GM12878 (cell line): Measurements from ENCODE around the gene OR6B2. TPM values are rescaled to one million over a fixed set of nuclear protein-coding genes. Genes with fewer than 3 reads are reported as not detected.

Experiments
- ATAC-seq: fragments of 200-7000 bp; cut with Tn5 transposase; 3 replicates; pipeline ENCODE4 v1.9.1; 2020; ENCODE audit warnings: mild to moderate bottlenecking, moderate library complexity
- BruUV-seq: library from RNA; stranded (reverse); fragments of 400-500 nt; replicated peaks from 2 replicates; lab custom pipeline; 2021; lab: Mats Ljungman, UMichigan
- CTCF ChIA-PET: fragments of 300-600 bp; sonication (Branson Sonifier 250); formaldehyde crosslinking; extraction: SDS; loops from one replicate; lab custom pipeline; 2021; ENCODE audit warnings: inconsistent platforms; lab: Yijun Ruan, JAX
- POLR2A ChIA-PET: fragments of 350-600 bp; formaldehyde crosslinking; extraction: SDS; loops from one replicate; lab custom pipeline; 2021; ENCODE audit warnings: inconsistent platforms; lab: Charles Lee
- RAD21 ChIA-PET: fragments of 300-600 bp; sonication (Branson Sonifier 250); formaldehyde crosslinking; loops from one replicate; lab custom pipeline; 2023; ENCODE audit warnings: antibody characterized with exemption; ENCODE audit not compliant: unreplicated experiment; lab: Charles Lee
- SMC1A ChIA-PET: fragments of 300-600 bp; sonication (Branson Sonifier 250); formaldehyde crosslinking; loops from one replicate; lab custom pipeline; 2023; ENCODE audit not compliant: unreplicated experiment, uncharacterized antibody; lab: Charles Lee
- DNase-seq: peaks from one replicate; pipeline ENCODE4 v3.0.0-alpha.2; 2011; ENCODE audit warnings: low read depth, low spot score
- FAIRE-seq: peaks from 3 replicates; lab custom pipeline; 2011; peaks lifted over from hg19 to GRCh38; lab: Jason Lieb, UNC
- H2AFZ ChIP-seq: 2 replicates; pipeline ENCODE4 v1.6.0; 2011; ENCODE audit warnings: low read depth, low read length, control low read depth; ENCODE audit not compliant: control insufficient read depth
- H3K27ac ChIP-seq: 2 replicates; pipeline ENCODE4 v1.5.1; 2011; ENCODE audit warnings: control low read depth; ENCODE audit not compliant: control insufficient read depth, insufficient read depth
- H3K27me3 ChIP-seq, 2 experiments: replicated peaks in 1 of 2; 2 replicates each; pipeline versions ENCODE4 v1.6.0 to v1.6.1; 2011; ENCODE audit warnings: low read length in 1 of 2; ENCODE audit not compliant: control insufficient read depth in 2 of 2, insufficient read depth in 2 of 2
- H3K36me3 ChIP-seq, 2 experiments: 2 replicates each; pipeline ENCODE4 v1.5.1; 2011; ENCODE audit warnings: low read length in 1 of 2; ENCODE audit not compliant: control insufficient read depth in 2 of 2, insufficient read depth in 2 of 2
- H3K4me1 ChIP-seq: 2 replicates; pipeline ENCODE4 v1.6.1; 2011; ENCODE audit warnings: mild to moderate bottlenecking, low read length, moderate library complexity, mixed read lengths; ENCODE audit not compliant: control insufficient read depth, insufficient read depth
- H3K4me2 ChIP-seq: 2 replicates; pipeline ENCODE4 v1.6.0; 2011; ENCODE audit warnings: control low read depth; ENCODE audit not compliant: control insufficient read depth, insufficient read depth
- H3K4me3 ChIP-seq: fragments of 200-600 bp; sonication (generic); 2 replicates; pipeline ENCODE4 v1.5.1; 2016
- H3K79me2 ChIP-seq: 2 replicates; pipeline ENCODE4 v1.6.0; 2011; ENCODE audit warnings: low read length; ENCODE audit not compliant: control insufficient read depth, insufficient read depth
- H3K9ac ChIP-seq: 2 replicates; pipeline ENCODE4 v1.8.0; 2011; ENCODE audit warnings: low read length, control low read depth, mixed read lengths; ENCODE audit not compliant: control insufficient read depth, insufficient read depth
- H3K9me3 ChIP-seq: replicated peaks from 3 replicates; pipeline ENCODE4 v1.5.1; 2011; ENCODE audit warnings: mild to moderate bottlenecking, low read length; ENCODE audit not compliant: control insufficient read depth, insufficient read depth
- H4K20me1 ChIP-seq: 2 replicates; pipeline ENCODE4 v1.6.0; 2011; ENCODE audit not compliant: control insufficient read depth, insufficient read depth
- BMI1 ChIP-seq: fragments of 450-650 bp; IDR thresholded peaks from 2 replicates; pipeline ENCODE4 v1.6.1; 2016; ENCODE audit warnings: mild to moderate bottlenecking, moderate library complexity, borderline replicate concordance
- FOXK2 ChIP-seq: fragments of 450-650 bp; IDR thresholded peaks from 2 replicates; pipeline ENCODE4 v1.6.1; 2017; ENCODE audit warnings: mild to moderate bottlenecking, moderate library complexity
- MLLT1 ChIP-seq: fragments of 450-650 bp; IDR thresholded peaks from 2 replicates; pipeline ENCODE4 v1.6.1; 2016; ENCODE audit warnings: mild to moderate bottlenecking
- YY1 ChIP-seq: IDR thresholded peaks from 2 replicates; pipeline ENCODE4 v1.6.1; 2011; ENCODE audit warnings: low read depth, mild to moderate bottlenecking, low read length
- ZNF274 ChIP-seq: IDR thresholded peaks from one replicate; pipeline ENCODE4 v1.8.0; 2011; ENCODE audit not compliant: insufficient read length, insufficient read depth
- ZNF592 ChIP-seq: fragments of 450-650 bp; IDR thresholded peaks from 2 replicates; pipeline ENCODE4 v1.6.1; 2017; ENCODE audit warnings: mild to moderate bottlenecking, moderate library complexity
- WGBS: methylation state at CpG from one replicate; pipeline ENCODE4 v1.1.6; 2016; ENCODE audit warnings: low lambda C conversion rate; ENCODE audit not compliant: insufficient replicate concordance, insufficient coverage; ENCODE audit errors: missing lambda C conversion rate; 5-methylcytosine and 5-hydroxymethylcytosine counted together
- in situ Hi-C: fragments of 300-500 bp; cut with MboI; formaldehyde crosslinking; loops from 9 replicates; pipeline ENCODE4 v1.14.3; 2018; ENCODE audit warnings: mixed read lengths
- intact Hi-C: fragments of 100-400 bp; cut with micrococcal nuclease; formaldehyde crosslinking; loops from one replicate; pipeline ENCODE4 v1.14.2; 2022; ENCODE audit not compliant: unreplicated experiment
- polyA plus RNA-seq, 11 experiments: library from polyadenylated mRNA; depleted of rRNA in 4 of 11; unstranded in 6 of 11; stranded (reverse) in 5 of 11; fragments of >200 nt; fragmentation: Nextera tagmentation in 4 of 11; fragmentation: Illumina TruSeq in 1 of 11; extraction: Ambion mirVana in 4 of 11; extraction: Trizol in 1 of 11; gene quantifications; 1 replicate in 1 of 11; 2 replicates in 10 of 11; pipeline versions ENCODE4 v1.2.1 to v1.2.3, GENCODE V29; 2011 to 2016; ENCODE audit warnings: inconsistent platforms in 2 of 11, missing spikeins in 2 of 11, low read depth in 1 of 11
- total RNA-seq, 4 experiments: library from RNA; depleted of rRNA in 3 of 4; stranded (reverse); fragments of >200 nt in 3 of 4; fragmentation: Illumina TruSeq in 1 of 4; extraction: Trizol in 1 of 4; gene quantifications; 2 replicates each; pipeline versions ENCODE4 v1.2.1 to v1.2.3, GENCODE V29; 2013 to 2021

The OR6B2 gene
- total and polyA plus RNA-seq, 10 of the 15 experiments (the other 5 are each of a cell fraction or from before 2014, with no cell fraction given) = not detected

GRCh38 chr2:240014327-240014726 is 15.9 kb downstream of the OR6B2 start:
- no peak overlapping the region for H2AFZ ChIP-seq
- in situ Hi-C loops = no loop called here
- H3K4me2 ChIP-seq = no peak overlapping the region
- TF ChIP-seq YY1 = no peak
- TF ChIP-seq FOXK2 = no peak
- no peak for TF ChIP-seq ZNF274
- no peak for TF ChIP-seq BMI1
- TF ChIP-seq ZNF592 = no peak
- TF ChIP-seq MLLT1 = no peak
- intact Hi-C loops = no loop called here
- DNase-seq (no peak), FAIRE-seq (no peak), ATAC-seq (no peak)
- BruUV-seq = no TSS peak
- 85% methylated on average over 9 of the region's 9 CpGs for WGBS
- H3K9ac ChIP-seq = no peak overlapping the region
- POLR2A ChIA-PET = no interaction called here
- no peak overlapping the region for H3K4me3 ChIP-seq
- H3K27me3 ChIP-seq = no peaks in the 10 kb centered on the region
- H3K27ac ChIP-seq = no peak overlapping the region
- no peaks in the 10 kb centered on the region for H3K79me2 ChIP-seq
- no peaks in the 10 kb centered on the region; the same call in 1 of the 2 replicates for H4K20me1 ChIP-seq
- H3K36me3 ChIP-seq = peaks cover 13 to 34% of the 10 kb centered on the region in 2 experiments
- H3K9me3 ChIP-seq = no peaks in the 10 kb centered on the region
- RAD21 ChIA-PET = no interaction called here
- SMC1A ChIA-PET = no interaction called here
- CTCF ChIA-PET = no interaction called here
- H3K4me1 ChIP-seq = no peaks in the 10 kb centered on the region
